HCT116 (cell line): ENCODE data around the gene ZSCAN21. TPM values are rescaled to one million over a fixed set of nuclear protein-coding genes. Genes with fewer than 3 reads are reported as not detected.

Experiments
- ATAC-seq: fragments of 200-7000 bp; cut with Tn5 transposase; 2 replicates; pipeline ENCODE4 v1.9.1; 2020; ENCODE audit warnings: mild to moderate bottlenecking, moderate library complexity
- BruUV-seq: library from RNA; stranded (reverse); fragments of 400-500 nt; replicated peaks from 2 replicates; lab custom pipeline; 2021; lab: Mats Ljungman, UMichigan
- CTCF ChIA-PET: fragments of 300-600 bp; sonication (Branson Sonifier 250); formaldehyde crosslinking; loops from one replicate; lab custom pipeline; 2021; ENCODE audit warnings: antibody characterized with exemption; lab: Charles Lee
- POLR2A ChIA-PET: fragments of 300-600, 350-600 bp; sonication (Branson Sonifier 250); formaldehyde crosslinking; loops from one replicate; lab custom pipeline; 2021; ENCODE audit warnings: antibody characterized with exemption; lab: Charles Lee
- RAD21 ChIA-PET, 2 experiments: fragments of 300-600 bp; sonication (Branson Sonifier 250); formaldehyde crosslinking; loops; one replicate each; lab custom pipeline; 2023; ENCODE audit warnings: low total read pairs in 2 of 2; ENCODE audit not compliant: uncharacterized antibody in 2 of 2, unreplicated experiment in 2 of 2, low non-redundant PET in 1 of 2; lab: Charles Lee
- DNase-seq: peaks from one replicate; pipeline ENCODE4 v3.0.0-alpha.2; 2010; ENCODE audit warnings: low read depth, low spot score
- H2AFZ ChIP-seq: fragments of 200-600 bp; shearing (Covaris generic), sonication (generic); 2 replicates; pipeline ENCODE4 v1.6.1; 2017; ENCODE audit warnings: low read depth, mixed run types, mixed read lengths, antibody characterized with exemption, low read length; ENCODE audit not compliant: poor library complexity, severe bottlenecking
- H3K27ac ChIP-seq: 2 replicates; pipeline ENCODE4 v1.5.1; 2012; ENCODE audit warnings: low read depth, low read length
- H3K27me3 ChIP-seq: fragments of 200-600 bp; sonication (generic); 2 replicates; pipeline ENCODE4 v1.6.1; 2016; ENCODE audit warnings: mixed run types, low read length, mixed read lengths; ENCODE audit not compliant: insufficient read depth
- H3K36me3 ChIP-seq, 2 experiments: fragments of 200-500 bp in 1 of 2; fragments of 200-600 bp in 1 of 2; sonication (Bioruptor generic) in 1 of 2; sonication (generic) in 1 of 2; 2 replicates each; pipeline versions ENCODE4 v1.5.1 to v1.6.1; 2014 to 2016; ENCODE audit warnings: low read length in 2 of 2, inconsistent platforms in 1 of 2, mixed read lengths in 1 of 2, mixed run types in 1 of 2; ENCODE audit not compliant: insufficient read depth in 2 of 2, control insufficient read depth in 1 of 2
- H3K4me1 ChIP-seq, 2 experiments: fragments of 200-600 bp in 1 of 2; sonication (generic) in 1 of 2; 2 replicates each; pipeline versions ENCODE4 v1.5.1 to v1.6.1; 2012 to 2017; ENCODE audit warnings: low read length in 2 of 2, inconsistent platforms in 1 of 2, mild to moderate bottlenecking in 1 of 2, mixed read lengths in 1 of 2, mixed run types in 1 of 2, moderate library complexity in 1 of 2; ENCODE audit not compliant: insufficient read depth in 2 of 2, control insufficient read depth in 1 of 2
- H3K4me2 ChIP-seq: fragments of 200-600 bp; sonication (generic); 2 replicates; pipeline ENCODE4 v1.6.1; 2017; ENCODE audit warnings: mixed run types, low read length, mixed read lengths
- H3K4me3 ChIP-seq, 2 experiments: fragments of 200-600 bp in 1 of 2; sonication (generic) in 1 of 2; replicated peaks in 1 of 2; 2 replicates each; pipeline ENCODE4 v1.5.1; 2011 to 2016; ENCODE audit warnings: low read length in 2 of 2, control low read depth in 1 of 2, low read depth in 1 of 2, mild to moderate bottlenecking in 1 of 2, mixed read lengths in 1 of 2, mixed run types in 1 of 2
- H3K79me2 ChIP-seq: fragments of 200-600 bp; sonication (generic); 2 replicates; pipeline ENCODE4 v1.6.1; 2017; ENCODE audit warnings: mild to moderate bottlenecking, mixed run types, low read length, moderate library complexity, mixed read lengths; ENCODE audit not compliant: insufficient read depth
- H3K9ac ChIP-seq: fragments of 200-600 bp; sonication (generic); 2 replicates; pipeline ENCODE4 v1.6.1; 2016; ENCODE audit warnings: low read length, mixed read lengths
- H3K9me2 ChIP-seq: fragments of 200-600 bp; sonication (generic), shearing (Covaris generic); 2 replicates; pipeline ENCODE4 v1.6.1; 2017; ENCODE audit warnings: mixed run types, mild to moderate bottlenecking, moderate library complexity; ENCODE audit not compliant: insufficient read depth
- H3K9me3 ChIP-seq, 2 experiments: fragments of 200-500 bp in 1 of 2; fragments of 200-600 bp in 1 of 2; sonication (Bioruptor generic) in 1 of 2; sonication (generic) in 1 of 2; 2 replicates each; pipeline ENCODE4 v1.6.1; 2014 to 2017; ENCODE audit warnings: low read length in 2 of 2, mixed read lengths in 2 of 2, inconsistent platforms in 1 of 2, low read depth in 1 of 2, mild to moderate bottlenecking in 1 of 2, mixed run types in 1 of 2, moderate library complexity in 1 of 2; ENCODE audit not compliant: control insufficient read depth in 1 of 2, insufficient read depth in 1 of 2
- H4K20me1 ChIP-seq: fragments of 200-600 bp; sonication (generic), shearing (Covaris generic); 2 replicates; pipeline ENCODE4 v1.6.1; 2017; ENCODE audit warnings: mixed run types, mild to moderate bottlenecking, moderate library complexity; ENCODE audit not compliant: insufficient read depth
- CBX3 ChIP-seq: IDR thresholded peaks from 2 replicates; pipeline ENCODE4 v1.6.1; 2012; ENCODE audit warnings: low read depth
- CEBPB ChIP-seq: IDR thresholded peaks from 2 replicates; pipeline ENCODE4 v1.6.1; 2012; ENCODE audit warnings: low read depth
- ELF1 ChIP-seq: IDR thresholded peaks from 2 replicates; pipeline ENCODE4 v1.6.1; 2012; ENCODE audit warnings: low read depth, borderline replicate concordance
- EZH2phosphoT487 ChIP-seq: fragments of 200-600 bp; IDR thresholded peaks from 2 replicates; pipeline ENCODE4 v1.6.1; 2018; ENCODE audit warnings: antibody characterized with exemption, borderline replicate concordance
- FOSL1 ChIP-seq: IDR thresholded peaks from 2 replicates; pipeline ENCODE4 v1.6.1; 2012; ENCODE audit warnings: low read depth
- POLR2AphosphoS5 ChIP-seq: IDR thresholded peaks from 2 replicates; pipeline ENCODE4 v1.6.1; 2011; ENCODE audit warnings: mild to moderate bottlenecking, low read depth, low read length, moderate library complexity
- SP1 ChIP-seq: IDR thresholded peaks from 2 replicates; pipeline ENCODE4 v1.6.1; 2012; ENCODE audit warnings: low read depth
- SRF ChIP-seq: IDR thresholded peaks from 2 replicates; pipeline ENCODE4 v1.6.1; 2012; ENCODE audit warnings: low read depth
- TCF7L2 ChIP-seq: IDR thresholded peaks from 2 replicates; pipeline ENCODE4 v1.7.0; 2011; ENCODE audit warnings: borderline replicate concordance, inconsistent platforms; ENCODE audit not compliant: insufficient read depth, insufficient read length; ENCODE audit errors: extremely low read depth
- YY1 ChIP-seq: IDR thresholded peaks from 2 replicates; pipeline ENCODE4 v1.6.1; 2011; ENCODE audit warnings: low read length, low read depth, moderate library complexity, mild to moderate bottlenecking; ENCODE audit not compliant: insufficient replicate concordance; ENCODE audit errors: extremely low read depth
- ZFX ChIP-seq: fragments of 450-650 bp; IDR thresholded peaks from 2 replicates; pipeline ENCODE4 v1.6.1; 2017
- ZNF274 ChIP-seq: fragments of 200-500 bp; sonication (Bioruptor generic); IDR thresholded peaks from 2 replicates; pipeline ENCODE4 v1.6.1; 2014; ENCODE audit warnings: mild to moderate bottlenecking, low read depth, low read length, inconsistent platforms
- intact Hi-C: fragments of 100-400 bp; cut with micrococcal nuclease; formaldehyde crosslinking; loops from 2 replicates; pipeline ENCODE4 v1.10.0; 2022
- total RNA-seq: library from RNA; stranded (reverse); gene quantifications from one replicate; pipeline ENCODE4 v1.2.1, GENCODE V29; 2021; ENCODE audit not compliant: unreplicated experiment
- TF ChIP-seq, protein P1 (sequence below): IDR thresholded peaks from 2 replicates; pipeline ENCODE4 v1.6.1; 2012
- TF ChIP-seq, protein P2 (sequence below), 3 experiments: fragments of 200-600 bp in 1 of 3; sonication (generic) in 1 of 3; IDR thresholded peaks in 2 of 3; conservative IDR thresholded peaks in 1 of 3; 2 replicates each; pipeline ENCODE4 v1.5.1; 2012 to 2017; ENCODE audit warnings: low read depth in 2 of 3, low read length in 2 of 3, antibody characterized with exemption in 1 of 3, borderline replicate concordance in 1 of 3, control low read depth in 1 of 3, mild to moderate bottlenecking in 1 of 3, mixed read lengths in 1 of 3, mixed run types in 1 of 3, moderate library complexity in 1 of 3; ENCODE audit not compliant: insufficient read depth in 1 of 3
- TF ChIP-seq, protein P3 (sequence below): IDR thresholded peaks from 2 replicates; pipeline ENCODE4 v1.6.1; 2012

ZSCAN21 gene
- total RNA-seq, 1 experiment from 2014 or later: 10.3 TPM

GRCh38 chr7:100089458-100090196, 40.1 kb downstream of the ZSCAN21 start:
- no peak for ATAC-seq
- H3K36me3 ChIP-seq: peaks cover 22 to 41% of the 10 kb centered on the region in 2 experiments; a peak in 3 of 4 replicates
- TF ChIP-seq SRF: no peak
- TF ChIP-seq, protein P1, sequence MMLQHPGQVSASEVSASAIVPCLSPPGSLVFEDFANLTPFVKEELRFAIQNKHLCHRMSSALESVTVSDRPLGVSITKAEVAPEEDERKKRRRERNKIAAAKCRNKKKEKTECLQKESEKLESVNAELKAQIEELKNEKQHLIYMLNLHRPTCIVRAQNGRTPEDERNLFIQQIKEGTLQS: no peak
- TF ChIP-seq ELF1: no peak
- no peak for TF ChIP-seq CEBPB
- TF ChIP-seq ZFX: no peak
- no peak for TF ChIP-seq ZNF274
- TF ChIP-seq YY1: no peak
- no peak for TF ChIP-seq CBX3
- TF ChIP-seq, protein P2, sequence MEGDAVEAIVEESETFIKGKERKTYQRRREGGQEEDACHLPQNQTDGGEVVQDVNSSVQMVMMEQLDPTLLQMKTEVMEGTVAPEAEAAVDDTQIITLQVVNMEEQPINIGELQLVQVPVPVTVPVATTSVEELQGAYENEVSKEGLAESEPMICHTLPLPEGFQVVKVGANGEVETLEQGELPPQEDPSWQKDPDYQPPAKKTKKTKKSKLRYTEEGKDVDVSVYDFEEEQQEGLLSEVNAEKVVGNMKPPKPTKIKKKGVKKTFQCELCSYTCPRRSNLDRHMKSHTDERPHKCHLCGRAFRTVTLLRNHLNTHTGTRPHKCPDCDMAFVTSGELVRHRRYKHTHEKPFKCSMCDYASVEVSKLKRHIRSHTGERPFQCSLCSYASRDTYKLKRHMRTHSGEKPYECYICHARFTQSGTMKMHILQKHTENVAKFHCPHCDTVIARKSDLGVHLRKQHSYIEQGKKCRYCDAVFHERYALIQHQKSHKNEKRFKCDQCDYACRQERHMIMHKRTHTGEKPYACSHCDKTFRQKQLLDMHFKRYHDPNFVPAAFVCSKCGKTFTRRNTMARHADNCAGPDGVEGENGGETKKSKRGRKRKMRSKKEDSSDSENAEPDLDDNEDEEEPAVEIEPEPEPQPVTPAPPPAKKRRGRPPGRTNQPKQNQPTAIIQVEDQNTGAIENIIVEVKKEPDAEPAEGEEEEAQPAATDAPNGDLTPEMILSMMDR (IDR thresholded peaks at IDR 0.05 in 2 of 3, conservative IDR thresholded peaks at IDR 0.05 in 1 of 3; ENCODE audit: borderline replicate concordance in 1 of 3, insufficient read depth in 1 of 3, low read depth in 2 of 3, low read length in 2 of 3): no peak
- no peak for TF ChIP-seq EZH2phosphoT487
- no peak for TF ChIP-seq TCF7L2
- no peak for TF ChIP-seq POLR2AphosphoS5
- TF ChIP-seq, protein P3, sequence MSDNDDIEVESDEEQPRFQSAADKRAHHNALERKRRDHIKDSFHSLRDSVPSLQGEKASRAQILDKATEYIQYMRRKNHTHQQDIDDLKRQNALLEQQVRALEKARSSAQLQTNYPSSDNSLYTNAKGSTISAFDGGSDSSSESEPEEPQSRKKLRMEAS: no peak
- TF ChIP-seq FOSL1: no peak
- no peak for TF ChIP-seq SP1
- peak overlapping the region; percentile 91 to 93 for H3K4me3 ChIP-seq
- no peaks in the 10 kb centered on the region for H3K9me3 ChIP-seq
- DNase-seq: no peak
- ChIA-PET RAD21 (no interaction called here), CTCF (interaction anchor here (1.5 kb wide), 1 partner anchor 12 kb away, joined by 4 read pairs; the partner anchor contains the start of genes AP4M1 and MCM7), POLR2A (interaction anchor here (0.5 to 2.3 kb wide), 4 partner anchors 11 to 714 kb away, joined by 3 to 11 read pairs (median 6); partner anchors contain the start of genes AP4M1 and MCM7)
- H3K9me2 ChIP-seq: no peaks in the 10 kb centered on the region
- H3K79me2 ChIP-seq: peaks cover 30% of the 10 kb centered on the region
- H3K4me1 ChIP-seq: peaks cover 8 to 38% of the 10 kb centered on the region in 2 experiments
- no TSS peak for BruUV-seq
- no peaks in the 10 kb centered on the region for H3K27me3 ChIP-seq
- intact Hi-C loops: loop anchor here (1.0 kb wide), 1 partner anchor 11 kb away; no protein-coding TSS in a partner anchor
- peak overlapping the region; percentile 83 for H3K4me2 ChIP-seq
- no peak overlapping the region for H2AFZ ChIP-seq
- peak overlapping the region; percentile 94 for H3K9ac ChIP-seq
- H3K27ac ChIP-seq: peak overlapping the region; percentile 90
- peaks cover 11% of the 10 kb centered on the region for H4K20me1 ChIP-seq
